ENCODE data around the gene PHKG2. TPM values are rescaled to one million over a fixed set of nuclear protein-coding genes. Genes with fewer than 3 reads are reported as not detected.

PHKG2 gene
- total RNA-seq, 1 experiment from 2014 or later: 16.5 TPM

Other genes with a start within 250 kb of the PHKG2 start
- gene ZNF768, start 221.9 kb upstream of the PHKG2 start, total RNA-seq (2014; rRNA removed; shearing (Covaris generic)): 16.7 and 19.2 TPM in 2 replicates
- 5.5 and 6.9 TPM in 2 replicates for gene ZNF747, start 213.6 kb upstream of the PHKG2 start, total RNA-seq (2014; rRNA removed; shearing (Covaris generic))
- gene ZNF764, start 190.1 kb upstream of the PHKG2 start, total RNA-seq (2014; rRNA removed; shearing (Covaris generic)): 3.3 and 4.4 TPM in 2 replicates
- 7.1 and 15.5 TPM in 2 replicates for gene ZNF688, start 176.7 kb upstream of the PHKG2 start, total RNA-seq (2014; rRNA removed; shearing (Covaris generic))
- 2.7 and 6.2 TPM in 2 replicates for gene ZNF785, start 162.7 kb upstream of the PHKG2 start, total RNA-seq (2014; rRNA removed; shearing (Covaris generic))
- gene ZNF689, start 138.0 kb upstream of the PHKG2 start, total RNA-seq (2014; rRNA removed; shearing (Covaris generic)): 7.3 and 7.5 TPM in 2 replicates
- 2.7 and 6.3 TPM in 2 replicates for gene PRR14, start 97.5 kb upstream of the PHKG2 start, total RNA-seq (2014; rRNA removed; shearing (Covaris generic))
- 9.8 and 14.5 TPM in 2 replicates for gene FBRS, start 90.0 kb upstream of the PHKG2 start, total RNA-seq (2014; rRNA removed; shearing (Covaris generic))
- 1.6 and 11.3 TPM in 2 replicates for gene SRCAP, start 49.3 kb upstream of the PHKG2 start, total RNA-seq (2014; rRNA removed; shearing (Covaris generic))
- gene CFAP119, start 13.6 kb downstream of the PHKG2 start, total RNA-seq (2014; rRNA removed; shearing (Covaris generic)): 0.91 and 5.2 TPM in 2 replicates
- gene RNF40, start 13.9 kb downstream of the PHKG2 start, total RNA-seq (2014; rRNA removed; shearing (Covaris generic)): 57.8 and 58.9 TPM in 2 replicates
- gene ZNF629, start 38.8 kb downstream of the PHKG2 start, total RNA-seq (2014; rRNA removed; shearing (Covaris generic)): 5.0 and 6.5 TPM in 2 replicates
- gene BCL7C, start 145.7 kb downstream of the PHKG2 start, total RNA-seq (2014; rRNA removed; shearing (Covaris generic)): 27.8 and 29.4 TPM in 2 replicates
- 0.33 and 0.46 TPM in 2 replicates for gene CTF1, start 148.2 kb downstream of the PHKG2 start, total RNA-seq (2014; rRNA removed; shearing (Covaris generic))
- gene FBXL19, start 175.1 kb downstream of the PHKG2 start, total RNA-seq (2014; rRNA removed; shearing (Covaris generic)): 14.0 and 16.3 TPM in 2 replicates
- gene ORAI3, start 200.6 kb downstream of the PHKG2 start, total RNA-seq (2014; rRNA removed; shearing (Covaris generic)): 1.1 and 1.5 TPM in 2 replicates
- 1.0 and 1.1 TPM in 2 replicates for gene SETD1A, start 209.3 kb downstream of the PHKG2 start, total RNA-seq (2014; rRNA removed; shearing (Covaris generic))
- gene HSD3B7, start 236.8 kb downstream of the PHKG2 start, total RNA-seq (2014; rRNA removed; shearing (Covaris generic)): 1.8 and 3.8 TPM in 2 replicates